K562 (cell line): ENCODE data around the gene TBRG4. TPM values are rescaled to one million over a fixed set of nuclear protein-coding genes. Genes with fewer than 3 reads are reported as not detected.
A peak's percentile ranks its signal among the peaks of the same experiment; 100 is the strongest.

ENCODE experiments used
- ATAC-seq: fragments of 200-7000 bp; cut with Tn5 transposase; 3 replicates; pipeline ENCODE4 v1.9.1; 2020; ENCODE audit warnings: moderate library complexity
- BruUV-seq: library from RNA; stranded (reverse); fragments of 400-500 nt; replicated peaks from 2 replicates; lab custom pipeline; 2021; lab: Mats Ljungman, UMichigan
- CTCF ChIA-PET: fragments of 300-600 bp; formaldehyde crosslinking; extraction: SDS; loops from one replicate; lab custom pipeline; 2021; ENCODE audit warnings: low intra/inter-chr PET ratio; lab: Yijun Ruan, JAX
- POLR2A ChIA-PET: fragments of 300-600, 350-650 bp; sonication (Branson Sonifier 250); formaldehyde crosslinking; extraction: SDS; loops from one replicate; lab custom pipeline; 2021; ENCODE audit warnings: antibody characterized with exemption, inconsistent platforms; lab: Yijun Ruan, JAX
- DNase-seq, 4 experiments: peaks; one replicate each; pipeline versions ENCODE4 v3.0.0 to v3.0.0-alpha.2; 2011 to 2018; ENCODE audit warnings: low spot score in 3 of 4, mixed read lengths in 3 of 4; ENCODE audit errors: extremely low read depth in 1 of 4
- FAIRE-seq: peaks from 2 replicates; lab custom pipeline; 2011; peaks lifted over from hg19 to GRCh38; lab: Jason Lieb, UNC
- H2AFZ ChIP-seq: 2 replicates; pipeline ENCODE4 v1.6.0; 2011; ENCODE audit warnings: low read depth, low read length, control low read depth, inconsistent platforms
- H3K27ac ChIP-seq: fragments of 200-600 bp; 3 replicates; pipeline ENCODE4 v1.8.0; 2011; ENCODE audit warnings: low read depth, mild to moderate bottlenecking, control low read depth, inconsistent platforms, low read length, moderate library complexity, mixed read lengths; ENCODE audit errors: extremely low read depth
- H3K27me3 ChIP-seq, 2 experiments: fragments of 300-600 bp in 1 of 2; 2 replicates in 1 of 2; 3 replicates in 1 of 2; pipeline versions ENCODE4 v1.6.0 to v1.8.0; 2011; ENCODE audit warnings: inconsistent platforms in 2 of 2, low read length in 2 of 2, mild to moderate bottlenecking in 1 of 2, mixed read lengths in 1 of 2, moderate library complexity in 1 of 2; ENCODE audit not compliant: control insufficient read depth in 2 of 2, insufficient read depth in 2 of 2
- H3K36me3 ChIP-seq: fragments of 300-600 bp; 3 replicates; pipeline ENCODE4 v1.8.0; 2011; ENCODE audit warnings: mild to moderate bottlenecking, low read length, inconsistent platforms; ENCODE audit not compliant: control insufficient read depth, insufficient read depth
- H3K4me1 ChIP-seq, 2 experiments: fragments of 200-600 bp in 1 of 2; replicated peaks in 1 of 2; 2 replicates in 1 of 2; 3 replicates in 1 of 2; pipeline versions ENCODE4 v1.5.1 to v1.8.0; 2011; ENCODE audit warnings: inconsistent platforms in 2 of 2, low read length in 2 of 2, mild to moderate bottlenecking in 1 of 2, mixed read lengths in 1 of 2, moderate library complexity in 1 of 2; ENCODE audit not compliant: control insufficient read depth in 2 of 2, insufficient read depth in 2 of 2
- H3K4me2 ChIP-seq: 2 replicates; pipeline ENCODE4 v1.6.1; 2011; ENCODE audit warnings: low read length, control low read depth, inconsistent platforms, mixed read lengths; ENCODE audit not compliant: insufficient read depth
- H3K4me3 ChIP-seq: fragments of 200-600 bp; sonication (generic), shearing (Covaris generic); 2 replicates; pipeline ENCODE4 v1.5.1; 2016; ENCODE audit warnings: control low read depth, inconsistent platforms
- H3K79me2 ChIP-seq: fragments of 200-600 bp; 3 replicates; pipeline ENCODE4 v1.8.0; 2011; ENCODE audit warnings: low read length, inconsistent platforms; ENCODE audit not compliant: control insufficient read depth, insufficient read depth
- H3K9ac ChIP-seq, 2 experiments: 2 replicates each; pipeline versions ENCODE4 v1.6.0 to v1.6.1; 2011; ENCODE audit warnings: low read depth in 2 of 2, low read length in 2 of 2, control low read depth in 1 of 2, inconsistent platforms in 1 of 2, mild to moderate bottlenecking in 1 of 2, mixed read lengths in 1 of 2; ENCODE audit not compliant: insufficient read depth in 1 of 2
- H3K9me1 ChIP-seq: one replicate; pipeline ENCODE4 v1.6.0; 2011; ENCODE audit warnings: inconsistent platforms, mild to moderate bottlenecking, low read length, moderate library complexity; ENCODE audit not compliant: control insufficient read depth, insufficient read depth
- H3K9me3 ChIP-seq: replicated peaks from 2 replicates; pipeline ENCODE4 v1.5.1; 2011; ENCODE audit warnings: low read depth, low read length, inconsistent platforms; ENCODE audit not compliant: control insufficient read depth, insufficient read depth
- H4K20me1 ChIP-seq: replicated peaks from 2 replicates; pipeline ENCODE4 v1.6.1; 2011; ENCODE audit warnings: low read length, inconsistent platforms, mixed read lengths; ENCODE audit not compliant: control insufficient read depth, insufficient read depth
- SETDB1 ChIP-seq: IDR thresholded peaks from one replicate; pipeline ENCODE4 v1.6.1; 2012; ENCODE audit warnings: low read length, control low read depth, inconsistent platforms
- SRF ChIP-seq, 2 experiments: fragments of 250-450, 450-650 bp in 1 of 2; sonication (Bioruptor Pico) in 1 of 2; sonication (generic) in 1 of 2; formaldehyde crosslinking; IDR thresholded peaks; 2 replicates each; pipeline versions ENCODE4 v1.5.0 to v1.5.1; 2020 to 2022; ENCODE audit warnings: mild to moderate bottlenecking in 1 of 2, missing genetic modification reagents in 1 of 2
- ZBTB12 ChIP-seq: fragments of 250-450 bp; sonication (Bioruptor Pico); IDR thresholded peaks from 2 replicates; pipeline ENCODE4 v1.4.0; 2020
- WGBS: fragments of 100-300 bp; shearing (Covaris generic); methylation state at CpG from one replicate; pipeline ENCODE4 v1.1.6; 2016; ENCODE audit warnings: low coverage, mixed read lengths; ENCODE audit not compliant: insufficient coverage; ENCODE audit errors: missing lambda C conversion rate; 5-methylcytosine and 5-hydroxymethylcytosine counted together
- in situ Hi-C: fragments of 300-500 bp; cut with MboI; formaldehyde crosslinking; loops from 4 replicates; pipeline ENCODE4 v1.15.0; 2018; ENCODE audit warnings: inconsistent platforms, mixed read lengths
- intact Hi-C: fragments of 100-400 bp; cut with micrococcal nuclease; formaldehyde crosslinking; loops from 2 replicates; pipeline ENCODE4 v1.14.2; 2022
- polyA plus RNA-seq, 8 experiments: library from polyadenylated mRNA; depleted of rRNA in 4 of 8; stranded (reverse) in 5 of 8; unstranded in 3 of 8; fragments of >200 nt; fragmentation: Nextera tagmentation in 2 of 8; fragmentation: Illumina TruSeq in 1 of 8; extraction: Ambion mirVana in 2 of 8; extraction: Trizol in 1 of 8; gene quantifications; 2 replicates each; pipeline versions ENCODE4 v1.2.1 to v1.2.3, GENCODE V29; 2011 to 2014; ENCODE audit warnings: inconsistent platforms in 1 of 8, missing spikeins in 1 of 8
- total RNA-seq, 7 experiments: library from RNA; depleted of rRNA in 6 of 7; stranded (reverse); fragments of >200 nt in 6 of 7; fragmentation: Illumina TruSeq in 2 of 7; extraction: Trizol in 2 of 7; gene quantifications; 2 replicates each; pipeline versions ENCODE4 v1.2.1 to v1.2.3, GENCODE V29; 2011 to 2021; ENCODE audit warnings: low replicate concordance in 1 of 7

The TBRG4 gene
- total and polyA plus RNA-seq, 9 of the 15 experiments (the other 6 are each of a cell fraction or from before 2014, with no cell fraction given), result 11.2 to 322 (median 216) TPM

GRCh38 chr7:45157653-45158401 is 46.3 kb upstream of the TBRG4 start, which contains the start of gene RAMP3:
TSS of gene RAMP3 (plus strand) at chr7:45157791. CDS start at chr7:45157829, 38 bp downstream.
- no peaks in the 10 kb centered on the region for H3K9me1 ChIP-seq
- no peaks in the 10 kb centered on the region for H3K36me3 ChIP-seq
- peaks cover 23 to 57% of the 10 kb centered on the region in 2 experiments; a peak in 4 of 5 replicates for H3K27me3 ChIP-seq
- no peak within 1 kb of the TSS for H3K27ac ChIP-seq
- no peaks in the 10 kb centered on the region for H3K9me3 ChIP-seq
- TF ChIP-seq ZBTB12 (CRISPR knock-in tag) (no peak), SETDB1 (no peak), SRF (CRISPR knock-in tag; IDR thresholded peaks at IDR 0.05) (no peak)
- H3K4me3 ChIP-seq, result no peak within 1 kb of the TSS
- no peaks in the 10 kb centered on the region for H4K20me1 ChIP-seq
- H3K9ac ChIP-seq, result no peak within 1 kb of the TSS
- H3K4me2 ChIP-seq, result no peak within 1 kb of the TSS
- DNase-seq (peak in 2 of 4 experiments; percentile 77 to 80), FAIRE-seq (no peak), ATAC-seq (no peak)
- H2AFZ ChIP-seq, result no peak within 1 kb of the TSS
- ChIA-PET POLR2A (interaction anchor here (0.7 kb wide), 1 partner anchor 366 kb away, joined by 3 read pairs; no protein-coding TSS in a partner anchor), CTCF (no interaction called here)
- WGBS, result 2% methylated on average over 30 of the region's 56 CpGs
- intact Hi-C loops, result no loop called here
- peaks cover 4 to 11% of the 10 kb centered on the region in 2 experiments; a peak in 2 of 5 replicates for H3K4me1 ChIP-seq
- BruUV-seq, result no TSS peak
- in situ Hi-C loops, result loop anchor here (25.0 kb wide), 1 partner anchor 704 kb away; the partner anchor contains the start of gene CCDC201
- no peaks in the 10 kb centered on the region for H3K79me2 ChIP-seq
